HepG2 (cell line): ENCODE results near the gene CAMTA1.

Experiments used
- EZH2 ChIP-seq: conservative IDR thresholded peaks from 2 replicates; pipeline ENCODE4 v1.6.1; 2012; ENCODE audit warnings: mild to moderate bottlenecking, low read depth, low read length, moderate library complexity
- MAFK ChIP-seq, 2 experiments: IDR thresholded peaks in 1 of 2; conservative IDR thresholded peaks in 1 of 2; 2 replicates each; pipeline ENCODE4 v1.6.1; 2011; ENCODE audit warnings: improper control_type of control experiment in 2 of 2, low read length in 2 of 2
- TF ChIP-seq, protein P1 (sequence below): sonication (generic); formaldehyde crosslinking; conservative IDR thresholded peaks from 2 replicates; pipeline ENCODE4 v1.8.0; 2022; ENCODE audit warnings: low read depth, missing genetic modification reagents

DNA sequence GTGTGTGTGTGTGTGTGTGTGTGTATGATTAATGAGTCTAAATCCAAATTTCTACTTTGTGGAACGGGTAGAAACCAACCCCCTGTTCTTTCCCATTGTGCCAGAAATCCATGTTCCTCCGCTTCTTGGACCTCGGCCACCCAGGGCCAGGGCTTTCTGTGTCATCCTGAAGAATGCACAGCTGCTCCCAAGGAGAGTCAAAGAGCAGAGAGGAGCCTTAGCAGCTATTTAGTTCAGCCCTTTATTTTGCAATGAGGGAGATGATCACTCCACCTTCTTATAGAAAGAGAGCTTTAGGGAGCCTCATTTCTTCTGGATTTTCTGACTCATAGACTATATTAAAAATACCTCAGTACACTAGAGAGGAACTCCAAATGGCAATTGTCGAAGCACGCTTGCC, 496.6 kb downstream of the CAMTA1 start:
- TF ChIP-seq EZH2 (no peak), MAFK (conservative IDR thresholded peaks at IDR 0.05 in 1 of 2, IDR thresholded peaks at IDR 0.05 in 1 of 2; ENCODE audit: low read length in 2 of 2) (no peak)
- TF ChIP-seq, protein P1, sequence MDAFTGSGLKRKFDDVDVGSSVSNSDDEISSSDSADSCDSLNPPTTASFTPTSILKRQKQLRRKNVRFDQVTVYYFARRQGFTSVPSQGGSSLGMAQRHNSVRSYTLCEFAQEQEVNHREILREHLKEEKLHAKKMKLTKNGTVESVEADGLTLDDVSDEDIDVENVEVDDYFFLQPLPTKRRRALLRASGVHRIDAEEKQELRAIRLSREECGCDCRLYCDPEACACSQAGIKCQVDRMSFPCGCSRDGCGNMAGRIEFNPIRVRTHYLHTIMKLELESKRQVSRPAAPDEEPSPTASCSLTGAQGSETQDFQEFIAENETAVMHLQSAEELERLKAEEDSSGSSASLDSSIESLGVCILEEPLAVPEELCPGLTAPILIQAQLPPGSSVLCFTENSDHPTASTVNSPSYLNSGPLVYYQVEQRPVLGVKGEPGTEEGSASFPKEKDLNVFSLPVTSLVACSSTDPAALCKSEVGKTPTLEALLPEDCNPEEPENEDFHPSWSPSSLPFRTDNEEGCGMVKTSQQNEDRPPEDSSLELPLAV, result no peak
